Peyer's patch (tissue), 4 donors: ENCODE data around the gene CDC42SE2. TPM values are rescaled to one million over a fixed set of nuclear protein-coding genes. Genes with fewer than 3 reads are reported as not detected.
"Not testable (repeated sequence)": the region's sequence is repeated elsewhere in the genome, so short reads cannot be mapped to it uniquely, and the experiment has no call there.

ENCODE experiments used
- DNase-seq, 3 donors: peaks; one replicate each; pipeline ENCODE4 v3.0.0-alpha.2; 2017 to 2019
- H3K27ac ChIP-seq, 4 donors: fragments of 200-600 bp; sonication (generic); one replicate each; pipeline ENCODE4 v1.5.1; 2016 to 2019
- H3K27me3 ChIP-seq, 2 donors: fragments of 200-600 bp; sonication (generic); one replicate each; pipeline ENCODE4 v1.5.1; 2019
- H3K36me3 ChIP-seq, 3 donors: fragments of 200-600 bp; sonication (generic); one replicate each; pipeline ENCODE4 v1.5.1; 2016 to 2019
- H3K4me1 ChIP-seq, 4 donors: fragments of 200-600 bp; sonication (generic); one replicate each; pipeline ENCODE4 v1.5.1; 2016 to 2019
- H3K4me3 ChIP-seq, 4 donors: fragments of 200-600 bp; sonication (generic); 1 replicate in 3 of 4; 2 replicates in 1 of 4; pipeline ENCODE4 v1.5.1; 2016 to 2019; ENCODE audit warnings: mild to moderate bottlenecking in 1 of 4
- H3K9me3 ChIP-seq, 4 donors: fragments of 200-600 bp; sonication (generic); one replicate each; pipeline ENCODE4 v1.5.1; 2016 to 2019; ENCODE audit warnings: mild to moderate bottlenecking in 1 of 4
- CTCF ChIP-seq, 6 experiments: fragments of 450-650 bp in 4 of 6; fragments of 200-600 bp in 2 of 6; sonication (generic) in 1 of 6; IDR thresholded peaks; one replicate each; pipeline ENCODE4 v1.5.1; 2017 to 2019; ENCODE audit warnings: antibody characterized with exemption in 6 of 6, mild to moderate bottlenecking in 3 of 6, moderate library complexity in 1 of 6
- POLR2A ChIP-seq, 2 donors: fragments of 450-650 bp; IDR thresholded peaks; one replicate each; pipeline ENCODE4 v1.5.1; 2017; ENCODE audit warnings: antibody characterized with exemption in 2 of 2, mild to moderate bottlenecking in 2 of 2, moderate library complexity in 2 of 2
- total RNA-seq, 4 donors: library from RNA; depleted of rRNA; stranded (reverse); fragments of >200 nt; gene quantifications; one replicate each; pipeline ENCODE4 v1.1.0, GENCODE V29; 2016

CDC42SE2 gene
- total RNA-seq, 4 donors from 2014 or later = 49.9 to 125 (median 91.4) TPM

GRCh38 chr5:131266370-131267060, 2.7 kb downstream of the CDC42SE2 start:
- DNase-seq = peak in 1 of 3 donors; percentile 68
- no peaks in the 10 kb centered on the region for H3K36me3 ChIP-seq
- H3K4me3 ChIP-seq = peak overlapping the region; percentile 10 to 99 (median 80)
- no peaks in the 10 kb centered on the region for H3K27me3 ChIP-seq
- peaks cover 0 to 28% (median 11%) of the 10 kb centered on the region in 4 donors for H3K4me1 ChIP-seq
- TF ChIP-seq CTCF (IDR thresholded peaks at IDR 0.05) = no peak
- TF ChIP-seq POLR2A (IDR thresholded peaks at IDR 0.05) = no peak
- H3K9me3 ChIP-seq = no peaks in the 10 kb centered on the region
- peak overlapping the region in 2 of 4 donors; percentile 87 to 98 for H3K27ac ChIP-seq

GRCh38 chr5:131268758-131269370, 5.0 kb downstream of the CDC42SE2 start:
- H3K4me1 ChIP-seq = peaks cover 0 to 34% (median 13%) of the 10 kb centered on the region in 4 donors
- no peak for TF ChIP-seq CTCF (IDR thresholded peaks at IDR 0.05)
- no peak for TF ChIP-seq POLR2A (IDR thresholded peaks at IDR 0.05)
- peak overlapping the region in 2 of 4 donors; percentile 0 to 47 for H3K27ac ChIP-seq
- H3K36me3 ChIP-seq = no peaks in the 10 kb centered on the region
- DNase-seq = no peak
- no peak overlapping the region for H3K4me3 ChIP-seq
- H3K27me3 ChIP-seq = no peaks in the 10 kb centered on the region
- no peaks in the 10 kb centered on the region for H3K9me3 ChIP-seq

GRCh38 chr5:131270809-131271208, 7.0 kb downstream of the CDC42SE2 start:
- Histone ChIP-seq H3K4me3 (no peak overlapping the region), H3K36me3 (no peaks in the 10 kb centered on the region), H3K27me3 (no peaks in the 10 kb centered on the region), H3K4me1 (peaks cover 0 to 34% (median 13%) of the 10 kb centered on the region in 4 donors), H3K9me3 (no peaks in the 10 kb centered on the region), H3K27ac (peak overlapping the region in 2 of 4 donors; percentile 62 to 70)
- TF ChIP-seq CTCF (IDR thresholded peaks at IDR 0.05) (no peak), POLR2A (IDR thresholded peaks at IDR 0.05) (no peak)
- DNase-seq = no peak

GRCh38 chr5:131271888-131272287, 8.0 kb downstream of the CDC42SE2 start:
- peaks cover 0 to 34% (median 13%) of the 10 kb centered on the region in 4 donors for H3K4me1 ChIP-seq
- H3K27me3 ChIP-seq, DNase-seq, H3K9me3 ChIP-seq, H3K36me3 ChIP-seq: not testable (repeated sequence)
- H3K4me3 ChIP-seq = peak overlapping the region in 1 of 4 donors; percentile 16
- peak overlapping the region; percentile 13 to 70 (median 38) for H3K27ac ChIP-seq

GRCh38 chr5:131272307-131272706, 8.5 kb downstream of the CDC42SE2 start:
- Histone ChIP-seq H3K9me3 (no peaks in the 10 kb centered on the region), H3K4me1 (peaks cover 0 to 34% (median 13%) of the 10 kb centered on the region in 4 donors), H3K36me3 (no peaks in the 10 kb centered on the region), H3K4me3 (peak overlapping the region in 1 of 4 donors; percentile 16), H3K27ac (peak overlapping the region; percentile 13 to 70 (median 38)), H3K27me3 (no peaks in the 10 kb centered on the region)
- DNase-seq = no peak
- TF ChIP-seq CTCF (IDR thresholded peaks at IDR 0.05) (no peak), POLR2A (IDR thresholded peaks at IDR 0.05) (no peak)

- TF ChIP-seq POLR2A (IDR thresholded peaks at IDR 0.05) (no peak), CTCF (IDR thresholded peaks at IDR 0.05) (no peak)
- Histone ChIP-seq H3K4me3 (no peak overlapping the region), H3K36me3 (no peaks in the 10 kb centered on the region), H3K4me1 (peaks cover 0 to 34% (median 13%) of the 10 kb centered on the region in 4 donors), H3K27me3 (no peaks in the 10 kb centered on the region), H3K27ac (peak overlapping the region in 3 of 4 donors; percentile 14 to 70 (median 62)), H3K9me3 (no peaks in the 10 kb centered on the region)
- no peak for DNase-seq
These were observed 8.9 kb downstream of the CDC42SE2 start for GRCh38 chr5:131272724-131273123.
